Dermis microvascular lymphatic vessel endothelial cell (primary cell): ENCODE results near the gene RYR2. TPM values are rescaled to one million over a fixed set of nuclear protein-coding genes. Genes with fewer than 3 reads are reported as not detected.

Experiments
- DNase-seq, 2 donors: peaks; one replicate each; pipeline versions ENCODE4 v3.0.0 to v3.0.0-alpha.2; 2010; ENCODE audit warnings: low read depth in 2 of 2
- total RNA-seq: library from RNA; depleted of rRNA; stranded (reverse); fragments of >200 nt; gene quantifications from 2 replicates; pipeline ENCODE4 v1.2.1, GENCODE V29; 2014

The RYR2 gene
- total RNA-seq: 0.25 and 0.26 TPM in 2 replicates

DNA sequence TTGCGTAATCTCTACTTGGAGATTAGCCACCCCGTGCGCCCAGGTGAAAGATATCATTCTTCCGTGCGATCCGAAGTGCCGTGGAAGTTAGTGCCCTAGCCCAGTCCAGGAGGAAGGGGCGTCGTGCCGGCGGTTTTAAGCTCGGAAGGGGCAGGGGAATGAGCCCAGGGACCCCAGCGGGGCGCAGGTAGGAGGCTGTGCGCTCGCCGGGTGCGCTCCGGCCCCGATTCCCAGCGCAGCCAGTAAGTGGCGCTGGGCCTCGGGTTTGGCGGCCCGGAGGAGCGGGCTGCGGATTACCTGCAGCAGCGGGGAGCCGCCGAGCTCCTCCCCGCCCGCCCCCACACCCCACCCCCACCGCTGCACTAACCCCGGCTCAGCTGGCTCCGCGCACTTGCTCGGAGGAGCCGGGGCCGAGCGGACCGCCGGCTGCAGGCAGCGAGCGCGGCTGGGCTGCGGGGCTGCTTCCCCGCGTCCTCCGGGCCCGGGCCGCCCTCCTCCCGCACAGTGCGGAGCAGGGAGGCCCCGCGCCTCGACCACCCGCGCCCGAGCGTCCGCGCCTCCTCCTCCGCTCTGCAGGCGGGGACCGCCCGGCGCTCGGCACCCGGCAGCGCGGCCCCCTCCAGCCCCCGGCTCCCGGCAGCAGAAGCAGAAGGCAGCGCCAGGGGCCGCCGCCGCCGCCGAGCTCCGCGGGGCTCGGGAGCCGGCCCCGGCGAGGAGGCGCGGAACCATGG is at the start of gene RYR2:
Gene RYR2, plus strand, starts transcription at position 390 of the 731 bp plus-strand sequence. Its CDS starts 338 bp downstream, at position 728.
- no peak for DNase-seq

DNA sequence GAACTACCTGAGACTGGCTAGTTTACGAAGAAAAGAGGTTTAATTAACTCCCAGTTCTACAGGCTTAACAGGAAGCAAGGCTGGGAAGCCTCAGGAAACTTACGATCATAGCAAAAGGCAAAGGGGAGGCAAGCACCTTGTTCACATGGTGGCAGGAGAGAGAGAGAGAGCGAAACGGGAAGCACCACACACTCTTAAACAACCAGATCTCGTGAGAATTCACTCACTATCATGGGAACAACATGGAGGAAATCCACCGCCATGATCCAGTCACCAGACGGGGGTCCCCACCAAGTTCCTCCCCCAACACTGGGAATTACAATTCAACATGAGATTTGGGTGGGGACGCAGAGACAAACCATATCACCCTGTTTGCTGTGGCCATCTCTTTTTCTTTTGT is 49.5 kb upstream of the RYR2 start:
- no peak for DNase-seq

DNA sequence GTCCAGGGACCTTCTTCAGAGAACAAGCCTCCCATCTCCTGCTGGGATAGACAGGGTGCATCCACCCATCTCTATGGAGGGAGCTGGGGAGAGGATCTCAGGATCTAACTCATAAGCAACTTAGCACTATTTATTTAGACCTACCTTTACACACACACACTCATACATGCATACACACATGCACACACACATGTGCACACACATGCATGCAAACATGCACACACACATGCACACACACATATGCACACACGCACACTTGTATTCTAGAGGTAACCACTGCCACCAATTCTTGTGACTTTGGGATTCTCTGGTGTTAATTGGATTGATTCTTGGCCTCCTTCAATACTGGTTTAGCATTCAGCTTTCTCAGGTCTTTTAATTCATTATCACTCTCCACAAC is 47.5 kb upstream of the RYR2 start:
- DNase-seq: no peak

DNA sequence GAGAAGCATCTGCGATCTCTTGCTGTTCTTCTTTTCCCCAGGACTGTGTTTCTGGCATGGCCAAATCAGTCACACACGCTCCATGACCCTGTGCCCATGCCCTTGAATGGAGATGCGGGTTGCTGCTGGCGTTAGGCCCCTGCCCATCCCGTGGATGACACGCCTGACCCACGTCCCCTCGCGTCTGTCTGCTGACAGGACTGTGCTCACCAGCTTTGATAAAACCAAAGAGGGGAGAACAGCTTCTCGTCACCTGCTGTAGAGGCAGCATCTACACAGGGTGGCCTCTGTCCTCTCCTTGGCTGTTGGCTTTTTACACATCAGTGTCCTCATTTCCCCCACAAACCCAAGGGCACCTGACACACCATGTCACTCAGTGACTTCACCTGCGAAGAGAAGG is 44.6 kb upstream of the RYR2 start:
- no peak for DNase-seq

DNA sequence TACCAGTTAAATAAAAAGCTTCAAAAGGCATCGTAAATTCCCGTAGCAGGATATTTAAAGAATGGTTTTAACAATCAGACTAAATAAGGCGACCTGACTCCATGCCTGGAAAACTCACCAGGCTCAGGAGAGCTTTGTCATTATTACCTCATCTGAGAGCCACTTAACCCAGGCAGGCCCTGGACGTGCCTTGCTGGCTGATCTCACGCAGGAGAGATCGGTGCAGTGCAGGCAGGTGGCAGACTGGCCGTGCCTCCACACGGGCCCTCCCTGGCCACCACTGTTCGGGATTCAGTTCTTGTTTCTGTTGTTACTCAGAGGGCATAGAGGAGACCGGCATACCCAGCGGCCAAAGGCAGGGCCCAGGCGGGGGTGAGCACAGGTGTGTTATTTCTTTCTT is 44.1 kb upstream of the RYR2 start:
- no peak for DNase-seq

DNA sequence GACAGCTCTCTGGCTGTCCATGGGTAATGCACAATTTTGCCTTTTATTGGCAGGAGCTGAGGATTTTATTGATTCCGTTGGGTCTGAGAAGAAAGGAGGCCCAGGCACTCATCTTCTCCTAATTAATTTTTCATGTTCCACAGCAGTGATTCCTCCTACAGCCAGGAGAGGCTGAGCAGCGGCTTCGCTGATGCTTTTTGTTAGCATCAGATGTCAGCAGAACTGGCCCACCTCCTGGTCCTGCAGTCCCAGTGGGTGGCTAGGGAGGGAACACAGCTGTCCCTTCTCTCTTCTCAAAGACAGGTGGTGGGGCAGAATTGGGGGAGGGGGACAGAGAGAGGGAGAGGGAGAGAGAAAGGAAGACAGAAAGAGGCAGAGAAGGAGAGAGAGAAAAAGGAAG is 43.4 kb upstream of the RYR2 start:
- DNase-seq: no peak

DNA sequence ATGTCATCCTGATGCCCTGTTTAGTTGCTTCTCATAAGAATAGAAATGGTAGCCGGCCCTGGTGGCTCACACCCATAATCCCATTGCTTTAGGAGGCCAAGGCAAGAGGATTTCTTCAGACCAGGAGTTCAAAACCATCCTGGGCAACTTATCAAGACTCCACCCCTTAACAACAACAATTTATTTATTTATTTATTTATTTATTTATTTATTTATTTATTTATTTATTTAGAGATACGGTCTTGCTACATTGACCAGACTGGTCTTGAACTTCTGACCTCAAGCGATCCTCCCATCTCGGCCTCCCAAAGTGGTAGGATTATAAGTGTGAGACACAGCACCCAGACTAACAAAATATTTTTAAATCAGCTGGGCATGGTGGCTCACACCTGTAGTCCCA is 41.8 kb upstream of the RYR2 start:
- DNase-seq: no peak

DNA sequence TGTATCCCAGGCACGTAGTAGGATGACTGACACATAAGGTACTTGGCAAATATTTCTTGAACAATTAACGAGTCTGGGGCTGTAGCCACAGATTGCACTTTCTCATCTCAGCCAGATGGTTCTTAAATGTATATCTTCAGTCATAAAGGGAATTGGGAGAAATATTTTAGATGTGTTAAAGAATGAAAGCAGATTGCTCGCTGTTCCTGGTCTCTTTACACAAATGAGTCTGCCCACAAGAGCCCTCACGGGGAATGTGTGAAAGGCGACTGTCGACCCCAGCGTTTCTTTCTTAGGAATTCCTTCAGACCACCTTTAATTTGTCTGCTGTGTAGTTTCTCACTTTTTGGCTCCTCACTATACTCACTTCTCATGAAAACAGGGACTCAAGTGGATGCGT is 38.5 kb upstream of the RYR2 start:
- DNase-seq: no peak

DNA sequence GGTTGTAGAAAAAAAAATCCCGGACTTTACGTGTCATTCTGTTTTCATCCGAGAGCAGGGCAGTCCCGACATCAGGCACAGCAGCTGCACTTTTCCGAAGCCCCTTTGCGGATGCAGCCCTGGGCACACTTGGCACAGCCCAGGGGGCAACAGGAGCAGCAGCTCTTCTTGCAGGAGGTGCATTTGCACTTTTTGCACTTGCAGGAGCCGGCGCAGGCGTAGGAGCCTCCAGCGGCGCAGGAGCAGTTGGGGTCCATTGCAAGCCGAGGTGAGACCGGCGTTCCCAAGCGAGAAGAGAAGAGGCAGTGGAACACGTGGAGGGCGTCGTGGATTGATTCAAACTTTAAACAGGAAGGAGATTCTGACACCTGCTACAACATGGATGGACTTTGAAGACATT is 37.9 kb upstream of the RYR2 start, which contains the start of gene MT1HL1:
Gene MT1HL1, minus strand, starts transcription at position 326 of the 400 bp plus-strand sequence. Its CDS starts 69 bp downstream, at position 257.
- DNase-seq: no peak

DNA sequence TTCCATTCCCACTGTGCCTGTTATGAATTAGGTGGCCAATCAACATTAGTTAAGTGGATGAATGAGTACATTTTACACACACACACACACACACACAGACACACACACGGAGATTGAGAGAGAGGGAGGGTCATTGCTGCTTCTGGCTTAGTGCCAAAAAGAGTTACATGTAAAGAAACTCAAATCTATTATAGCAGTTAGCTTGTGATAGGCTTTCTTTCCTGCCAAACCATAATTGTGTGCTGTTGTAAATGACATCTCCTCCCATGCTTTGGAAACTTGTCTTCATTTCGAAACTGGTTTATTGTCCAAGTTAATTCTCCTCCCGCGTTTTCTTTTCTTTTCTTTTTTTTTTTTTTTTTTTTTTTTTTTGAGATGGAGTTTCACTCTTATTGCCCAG is 36.3 kb upstream of the RYR2 start:
- DNase-seq: no peak

DNA sequence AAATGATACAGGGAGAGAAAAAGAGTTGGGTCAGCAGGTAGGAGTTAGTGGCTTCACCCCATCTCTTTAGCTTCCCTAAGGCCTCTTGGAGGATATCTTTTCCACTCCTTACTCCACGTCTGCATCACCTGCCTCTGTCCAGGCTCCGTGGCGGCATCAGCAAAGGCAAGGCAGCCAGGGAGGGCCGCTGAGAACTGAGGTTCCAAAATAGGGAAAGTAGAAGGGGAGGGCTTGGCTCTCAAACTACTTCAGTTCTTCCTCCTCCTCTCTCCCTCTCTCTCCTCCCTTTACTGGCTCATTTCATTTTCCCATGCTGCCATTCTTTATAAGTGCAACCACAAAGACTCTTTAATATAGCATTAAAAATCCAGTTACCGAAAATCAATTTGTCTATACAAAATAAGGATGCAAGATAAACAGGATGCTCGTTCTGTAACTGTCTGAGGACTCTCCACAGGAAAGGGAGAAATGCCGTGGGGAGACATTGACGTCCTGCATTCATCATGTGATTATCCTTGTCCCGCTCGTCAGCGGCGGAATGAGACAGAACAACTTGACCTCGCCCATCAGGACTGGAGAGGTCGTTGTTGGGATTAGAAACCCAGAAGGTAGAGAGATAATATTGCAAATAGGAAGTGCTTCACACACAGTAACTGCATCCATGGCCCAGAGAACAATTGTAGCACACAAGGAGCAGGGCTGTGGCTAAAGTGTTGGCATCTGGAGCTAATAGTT is 34.7 kb upstream of the RYR2 start:
- DNase-seq: no peak

DNA sequence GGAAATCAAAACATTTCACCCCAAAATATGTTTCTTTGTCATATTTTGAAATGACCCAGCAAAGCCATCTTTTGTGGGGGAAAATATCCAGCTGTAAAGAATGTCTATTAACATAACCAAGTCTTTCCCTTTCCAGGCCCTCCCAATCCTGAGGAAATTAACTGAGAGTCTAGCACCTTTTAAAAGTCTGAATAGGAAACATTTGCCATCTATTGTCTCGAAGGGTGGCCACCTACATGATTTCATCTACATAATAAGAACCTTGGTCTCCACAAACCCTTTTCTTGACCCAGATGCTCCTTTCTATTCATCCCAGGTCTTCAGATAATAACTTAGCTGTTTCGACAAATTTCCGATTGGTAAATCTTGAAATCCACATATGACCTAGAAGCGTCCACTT is 32.4 kb upstream of the RYR2 start:
- DNase-seq: no peak

DNA sequence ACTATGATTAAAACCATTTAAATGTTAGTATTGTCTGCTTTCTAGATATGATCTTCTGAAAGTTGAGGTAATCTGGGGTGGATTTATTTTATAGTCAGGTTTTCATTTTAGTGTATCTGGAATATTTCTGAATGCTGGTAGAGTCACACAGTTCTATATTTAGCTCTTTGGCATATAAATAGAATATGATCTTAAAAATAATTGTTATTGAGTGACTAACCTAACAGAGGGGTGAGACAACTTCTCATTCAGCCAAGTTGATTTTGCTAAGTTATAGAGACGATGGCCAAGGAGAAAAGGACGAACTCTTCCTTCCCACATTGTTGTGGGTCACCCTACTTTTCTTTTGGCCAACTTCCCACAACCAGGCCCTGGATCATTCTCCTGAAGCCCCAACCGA is 30.6 kb upstream of the RYR2 start:
- DNase-seq: no peak

DNA sequence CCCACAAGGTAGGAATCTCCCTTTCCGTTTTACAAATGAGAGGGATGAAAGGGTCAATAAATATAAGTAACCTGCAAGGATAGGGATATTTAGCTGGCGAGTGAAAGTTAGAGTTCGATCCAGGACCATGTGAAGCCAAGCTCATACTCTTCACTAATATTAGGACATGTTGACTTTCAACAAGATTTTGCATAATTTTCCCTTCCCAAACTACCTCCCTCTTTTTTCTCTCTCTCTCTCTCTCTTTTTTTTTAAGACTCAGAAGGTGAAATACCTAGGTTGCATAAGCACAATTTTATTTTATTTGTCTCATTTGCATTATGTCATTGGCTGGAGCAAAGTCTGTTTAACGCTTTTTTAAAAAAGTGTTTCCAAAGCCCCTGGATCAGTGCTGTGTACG is 29.6 kb upstream of the RYR2 start:
- DNase-seq: no peak

DNA sequence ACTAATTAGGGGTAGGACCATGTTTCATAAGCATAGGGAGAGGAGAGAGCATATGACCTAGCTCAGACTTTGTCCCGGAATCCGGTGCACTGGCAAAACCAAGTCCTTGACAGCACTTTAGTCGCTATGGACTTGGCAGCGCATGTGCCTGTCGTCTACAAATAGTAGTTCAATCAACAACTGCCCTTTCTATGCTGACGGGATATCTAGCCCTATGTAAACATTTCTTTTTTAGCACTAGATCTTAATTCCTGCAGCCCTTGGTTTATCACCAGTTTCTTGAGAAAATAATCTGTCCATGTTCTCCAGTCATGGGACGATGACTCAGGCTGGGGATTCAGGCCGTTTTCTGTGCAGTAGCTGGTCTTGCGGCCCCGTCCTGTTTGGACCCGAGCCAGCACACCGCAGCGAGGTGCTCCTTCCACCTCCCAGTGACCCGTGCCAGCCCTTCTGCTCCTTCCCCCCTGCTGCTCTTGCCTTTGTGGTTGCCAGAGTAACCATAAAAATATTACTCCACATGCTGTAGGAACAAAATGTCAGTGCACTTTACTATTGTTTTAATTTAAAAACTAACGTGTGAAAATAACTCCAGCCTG is 29.1 kb upstream of the RYR2 start:
- DNase-seq: no peak

DNA sequence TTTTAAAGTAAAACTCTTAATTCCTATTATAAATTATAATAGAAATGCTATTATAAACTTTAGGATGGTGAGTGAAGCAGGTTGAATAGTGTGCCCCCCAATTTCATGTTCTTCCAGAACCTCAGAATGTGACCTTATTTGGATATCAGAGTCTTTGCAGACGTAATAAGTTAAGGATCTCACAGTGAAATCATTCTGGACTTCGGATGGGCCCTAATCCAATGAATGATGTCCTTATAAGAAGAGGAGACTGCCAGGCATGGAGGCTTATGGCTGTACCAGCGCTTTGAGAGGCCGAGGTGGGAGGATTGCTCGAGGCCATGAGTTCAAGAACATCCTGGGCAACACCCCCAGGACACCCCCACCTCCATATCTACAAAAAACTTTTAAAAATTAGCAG is 28.4 kb upstream of the RYR2 start:
- no peak for DNase-seq

DNA sequence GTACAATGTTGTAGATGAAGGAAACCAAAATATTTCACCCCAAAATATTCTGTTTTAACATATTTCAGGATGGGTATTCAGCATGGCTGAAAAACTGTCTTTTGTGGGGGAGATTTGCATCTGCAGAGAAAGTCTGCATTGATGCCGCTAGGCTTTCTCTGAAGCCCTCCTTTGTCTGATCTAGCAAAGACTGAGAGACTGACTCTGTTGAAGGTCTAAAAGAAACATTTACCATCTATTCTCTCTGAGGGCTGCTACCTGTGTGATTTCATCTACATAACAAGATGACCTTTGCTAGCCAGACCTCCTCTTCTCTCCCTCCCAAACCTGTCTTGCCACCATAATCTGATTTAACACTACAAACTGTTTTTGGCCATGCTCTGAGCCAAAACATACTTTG is 25.4 kb upstream of the RYR2 start:
- DNase-seq: no peak

DNA sequence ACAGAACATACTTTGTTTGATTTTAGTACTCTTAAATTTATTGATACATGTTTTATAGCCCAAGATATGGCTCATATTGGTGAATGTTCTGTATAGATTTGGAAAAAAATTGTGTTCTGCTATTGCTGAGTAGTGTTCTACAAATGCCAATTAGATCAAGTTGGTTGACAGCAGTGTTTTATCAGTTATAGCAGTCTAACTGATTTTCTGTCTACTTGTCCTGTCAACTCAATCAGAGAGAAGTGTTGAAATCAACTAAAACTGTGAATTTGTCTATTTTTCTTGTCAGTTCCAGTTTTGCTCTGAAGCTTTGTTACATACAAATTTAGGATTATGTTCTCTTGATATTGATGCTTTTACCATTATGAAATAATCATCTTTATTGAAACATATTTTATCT is 23.1 kb upstream of the RYR2 start:
- DNase-seq: no peak

DNA sequence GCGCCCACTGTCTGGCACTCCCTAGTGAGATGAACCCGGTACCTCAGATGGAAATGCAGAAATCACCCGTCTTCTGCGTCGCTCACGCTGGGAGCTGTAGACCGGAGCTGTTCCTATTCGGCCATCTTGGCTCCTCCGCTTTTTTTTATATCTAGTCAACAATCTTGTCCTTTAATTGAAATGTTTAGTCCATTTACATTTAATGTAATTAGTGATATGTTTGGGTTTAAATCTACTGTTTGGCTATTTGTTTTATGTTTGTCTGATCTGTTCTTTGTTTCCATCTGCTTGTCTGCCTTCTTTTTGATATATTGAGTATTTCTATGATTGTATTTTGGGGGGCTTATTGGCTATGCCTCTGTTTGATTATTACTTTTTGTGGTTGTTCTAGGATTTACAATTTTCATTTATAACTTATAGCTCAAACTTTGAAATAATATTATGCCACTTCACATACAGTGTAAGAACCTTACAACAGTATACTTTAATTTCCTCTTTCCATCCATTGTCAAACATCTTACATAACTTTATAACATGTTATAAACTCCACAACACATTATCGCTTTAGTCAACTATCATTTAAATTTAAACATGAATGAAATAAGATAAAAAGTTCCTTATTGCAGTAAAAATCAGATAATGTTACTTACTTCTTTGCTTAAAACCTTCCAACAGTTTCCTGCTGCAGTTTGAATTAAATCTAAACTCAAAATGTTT is 16.5 kb upstream of the RYR2 start:
- no peak for DNase-seq

DNA sequence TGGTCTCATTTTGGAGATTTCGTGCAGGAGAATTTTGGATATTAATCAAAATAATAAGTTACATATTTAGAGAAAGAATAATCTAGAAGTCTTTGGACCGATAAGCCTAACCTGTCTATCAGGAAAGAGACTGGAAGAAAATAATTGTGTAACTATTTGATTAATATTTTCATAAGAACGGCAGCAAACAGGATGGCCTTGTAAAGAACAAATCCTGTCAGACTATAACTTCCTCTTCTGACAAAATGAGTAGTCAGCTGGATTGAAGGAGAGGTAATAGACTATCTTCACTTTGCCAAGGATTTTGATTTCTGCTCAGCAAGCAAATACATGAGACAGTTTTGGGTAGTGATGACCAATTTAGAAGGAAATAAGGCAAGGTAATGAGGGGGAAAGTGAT is 12.7 kb upstream of the RYR2 start:
- no peak for DNase-seq

DNA sequence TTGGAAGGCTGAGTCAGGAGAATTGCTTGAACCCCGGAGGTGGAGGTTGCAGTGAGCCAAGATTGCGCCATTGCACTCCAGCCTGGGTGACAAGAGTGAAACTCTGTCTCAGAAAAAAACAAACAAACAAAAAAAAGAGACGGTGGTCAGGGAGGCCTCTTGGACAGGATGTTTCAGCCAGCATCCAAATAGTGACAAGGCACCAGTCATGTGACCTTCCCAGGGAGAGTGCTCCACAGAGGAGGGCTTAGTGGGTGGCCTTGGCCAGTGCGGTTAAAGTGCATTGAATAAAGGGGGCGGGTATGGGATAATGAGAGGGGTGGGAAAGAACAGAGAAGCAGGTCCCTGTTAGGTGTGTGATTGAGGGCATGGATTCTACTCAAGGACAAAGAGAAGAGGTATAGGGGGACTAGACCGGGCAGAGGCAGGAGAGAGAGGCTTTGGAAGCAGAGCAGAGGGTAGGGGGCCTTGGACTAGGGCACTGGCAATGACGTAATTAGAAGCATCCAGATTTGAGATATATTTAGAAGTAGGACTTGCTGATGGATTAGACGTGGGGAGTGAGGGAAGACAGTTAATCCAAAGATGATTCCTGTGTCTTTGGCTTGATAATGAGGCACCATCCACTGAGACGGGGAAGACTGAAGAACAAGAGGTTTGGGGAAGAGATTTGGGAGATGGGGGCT is 12.0 kb upstream of the RYR2 start:
- DNase-seq: no peak

DNA sequence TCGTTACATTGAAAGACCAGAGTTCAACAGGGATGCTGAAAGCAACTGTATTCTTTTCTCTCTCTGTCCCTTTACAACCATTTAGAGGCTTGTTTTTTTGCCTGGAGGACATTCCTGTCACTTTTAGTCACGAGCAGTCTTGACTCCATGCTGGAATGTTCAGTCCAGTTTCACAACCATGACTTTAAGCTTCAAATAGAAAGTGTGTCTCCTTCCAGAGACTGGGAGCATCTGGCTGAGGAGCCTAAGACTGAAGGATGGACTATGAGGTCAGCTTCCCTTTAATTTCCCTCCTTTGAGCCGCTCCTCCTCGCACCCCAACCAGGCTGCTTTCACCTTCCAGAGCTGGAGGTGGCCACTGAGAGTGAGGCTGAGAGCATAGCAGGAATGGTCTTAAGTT is 10.5 kb upstream of the RYR2 start:
- DNase-seq: no peak
